GM21723 (cell line): Measurements from ENCODE around the gene PECR.
A peak's percentile ranks its signal among the peaks of the same experiment; 100 is the strongest.

Experiments used
- ATAC-seq: cut with Tn5 transposase; IDR thresholded peaks from one replicate; pipeline ENCODE4 v1.9.1; 2021; ENCODE audit warnings: mild to moderate bottlenecking, moderate library complexity; ENCODE audit not compliant: unreplicated experiment

The PECR gene

DNA sequence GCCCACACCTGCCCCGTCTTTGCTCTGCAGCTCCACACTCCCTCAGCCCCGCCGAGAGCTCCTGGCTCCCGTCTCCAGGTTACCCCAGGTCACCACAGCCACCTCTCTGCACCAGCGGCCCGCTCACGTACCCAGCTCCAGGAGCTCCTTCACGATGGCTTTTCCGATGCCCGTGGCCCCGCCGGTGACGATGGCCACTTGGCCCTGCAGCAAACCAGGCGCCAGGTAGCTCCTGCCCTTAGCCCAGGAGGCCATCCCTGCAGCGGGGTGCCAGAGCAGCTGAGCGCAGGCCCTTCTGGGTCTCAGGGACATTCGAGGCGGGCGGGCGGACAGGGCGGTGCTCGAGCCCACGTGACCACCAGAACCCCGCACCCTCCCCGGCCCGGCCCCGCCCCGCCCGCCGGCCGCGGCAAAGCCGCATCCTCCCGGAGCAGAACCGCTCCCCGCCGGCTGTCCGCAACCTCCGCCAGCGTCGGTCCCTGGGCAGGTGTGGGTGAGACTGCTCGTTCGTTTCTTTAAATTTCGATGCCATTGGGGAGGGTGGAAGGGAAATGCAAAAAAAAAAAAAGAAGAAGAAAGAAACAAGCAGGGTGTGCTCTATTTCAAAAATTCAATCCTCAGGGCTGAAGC, at the start of gene PECR, which contains the start of gene TMEM169:
Gene PECR (minus strand): TSS at position 323 of the 630 bp plus-strand sequence. CDS start 68 bp downstream, at position 255.
Gene TMEM169 (plus strand): TSS at position 433 of the 630 bp plus-strand sequence. CDS start 14,045 bp downstream, outside the sequence.
- peak; percentile 96 for ATAC-seq

DNA sequence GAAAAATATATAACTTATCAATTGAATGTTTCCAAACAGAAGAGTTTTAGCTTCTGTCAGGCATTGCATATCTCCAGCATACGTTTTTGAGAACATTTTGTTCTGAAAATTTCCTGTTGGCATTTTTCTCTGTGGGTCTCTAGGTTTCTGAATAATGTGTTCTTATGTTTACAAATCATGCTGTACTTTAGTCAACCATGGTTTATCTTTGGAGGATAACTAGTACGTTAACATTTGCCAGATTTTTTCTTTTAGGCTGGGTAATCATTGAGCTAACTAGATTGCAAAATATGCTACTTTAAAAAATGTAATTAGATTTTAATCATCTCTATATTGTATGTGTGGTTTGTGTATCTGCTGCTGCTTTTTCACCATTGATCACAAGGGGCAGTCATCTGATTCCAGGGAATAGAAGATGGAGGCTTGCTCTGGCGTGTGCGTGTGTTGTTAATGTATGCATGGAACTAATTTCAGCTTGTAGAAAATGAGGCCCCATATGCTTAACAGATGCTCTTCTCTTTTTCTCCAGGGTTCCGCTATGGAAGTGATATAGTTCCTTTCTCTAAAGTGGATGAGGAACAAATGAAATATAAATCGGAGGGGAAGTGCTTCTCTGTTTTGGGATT, 48.9 kb upstream of the PECR start:
- no peak for ATAC-seq

DNA sequence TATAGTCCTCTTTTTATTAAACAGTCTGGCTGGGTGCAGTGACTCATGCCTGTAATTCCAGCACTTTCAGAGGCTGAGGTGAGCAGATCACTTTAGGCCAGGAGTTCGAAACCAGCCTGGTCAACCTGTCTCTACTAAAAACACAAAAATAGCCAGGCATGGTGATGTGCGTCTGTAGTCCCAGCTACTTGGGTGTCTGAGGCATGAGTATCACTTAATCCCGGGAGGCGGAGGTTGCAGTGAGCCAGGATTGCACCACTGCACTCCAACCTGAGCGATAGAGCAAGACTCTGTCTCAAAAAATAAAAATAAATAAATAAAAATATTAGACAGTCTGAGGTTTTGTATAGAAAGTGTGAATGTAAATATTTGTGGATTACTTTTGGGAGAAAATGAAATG, 45.3 kb upstream of the PECR start:
- no peak for ATAC-seq

DNA sequence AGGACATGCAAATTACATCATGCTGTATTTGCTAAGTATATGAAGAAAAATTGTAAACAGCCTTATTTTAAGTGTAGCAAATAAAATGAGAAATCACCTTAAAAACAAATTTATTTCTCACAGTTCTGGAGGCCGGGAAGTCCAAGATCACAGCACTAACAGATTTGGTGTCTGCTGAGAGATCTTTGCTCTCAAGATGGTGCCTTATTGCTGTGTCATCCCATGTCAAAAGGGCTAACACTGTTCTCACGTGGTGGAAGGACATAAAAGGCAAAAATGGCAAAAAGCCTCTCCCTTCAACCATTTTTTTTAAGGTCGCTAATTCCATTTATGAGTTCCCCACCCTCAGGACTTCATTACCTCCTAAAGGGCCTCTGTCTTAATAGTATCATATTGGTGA, 39.6 kb upstream of the PECR start:
- no peak for ATAC-seq

DNA sequence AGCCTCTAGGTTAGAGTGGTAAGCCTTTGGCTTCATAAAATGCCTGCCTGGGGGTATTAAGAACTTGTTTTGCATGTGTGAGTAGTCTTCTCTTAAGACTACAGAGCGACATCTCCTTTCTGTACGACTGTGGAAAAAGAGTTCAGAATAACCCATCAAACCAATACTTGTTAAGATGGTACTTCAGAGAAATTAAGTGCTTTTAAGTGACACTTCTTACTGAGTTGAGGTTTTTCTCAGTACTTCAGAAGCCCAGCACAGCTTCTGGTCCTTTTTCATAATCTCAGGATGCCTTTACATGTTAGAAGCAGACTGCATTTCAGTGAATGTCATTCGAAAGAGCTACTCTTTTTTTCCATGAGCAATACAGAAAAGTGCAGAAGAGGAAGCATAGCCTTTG, 38.4 kb upstream of the PECR start:
- no peak for ATAC-seq

DNA sequence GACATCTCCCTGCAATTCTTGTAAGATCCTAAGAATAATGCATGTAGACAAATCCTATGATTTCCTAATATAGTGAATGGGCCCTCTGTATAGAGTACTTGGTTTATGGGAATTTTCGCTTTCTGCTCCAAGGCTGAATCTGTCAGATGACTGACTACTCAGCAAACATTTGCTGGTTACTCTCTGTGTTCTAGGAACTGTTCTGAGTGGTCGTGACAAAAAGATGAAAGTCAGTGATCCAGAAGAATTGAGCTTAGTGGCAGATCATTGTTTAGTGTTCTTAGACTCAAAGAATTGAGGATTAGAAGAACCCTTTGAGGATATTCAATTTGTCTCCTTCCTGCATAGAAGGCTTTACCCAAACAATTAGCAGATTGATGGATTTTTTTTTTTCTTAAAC, 37.5 kb upstream of the PECR start:
- ATAC-seq: no peak

DNA sequence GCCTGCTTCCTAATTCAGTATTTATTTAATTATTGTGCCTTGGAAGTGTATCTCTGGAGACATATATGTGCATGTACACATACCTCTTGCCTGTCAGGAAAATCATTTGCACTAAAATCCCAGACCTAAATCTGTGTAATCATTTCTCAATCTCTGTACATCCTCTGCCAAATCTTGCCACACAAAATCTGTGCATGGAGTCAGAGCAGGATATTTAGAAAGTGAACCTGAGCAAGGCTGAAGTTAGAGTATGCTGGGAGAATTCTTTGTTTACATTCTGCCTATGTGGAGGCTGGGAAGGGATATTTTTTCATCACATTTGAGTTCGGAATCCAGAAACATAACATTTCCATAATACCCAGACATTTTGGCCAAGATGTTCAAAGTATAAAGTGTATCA, 36.9 kb upstream of the PECR start:
- ATAC-seq: no peak

DNA sequence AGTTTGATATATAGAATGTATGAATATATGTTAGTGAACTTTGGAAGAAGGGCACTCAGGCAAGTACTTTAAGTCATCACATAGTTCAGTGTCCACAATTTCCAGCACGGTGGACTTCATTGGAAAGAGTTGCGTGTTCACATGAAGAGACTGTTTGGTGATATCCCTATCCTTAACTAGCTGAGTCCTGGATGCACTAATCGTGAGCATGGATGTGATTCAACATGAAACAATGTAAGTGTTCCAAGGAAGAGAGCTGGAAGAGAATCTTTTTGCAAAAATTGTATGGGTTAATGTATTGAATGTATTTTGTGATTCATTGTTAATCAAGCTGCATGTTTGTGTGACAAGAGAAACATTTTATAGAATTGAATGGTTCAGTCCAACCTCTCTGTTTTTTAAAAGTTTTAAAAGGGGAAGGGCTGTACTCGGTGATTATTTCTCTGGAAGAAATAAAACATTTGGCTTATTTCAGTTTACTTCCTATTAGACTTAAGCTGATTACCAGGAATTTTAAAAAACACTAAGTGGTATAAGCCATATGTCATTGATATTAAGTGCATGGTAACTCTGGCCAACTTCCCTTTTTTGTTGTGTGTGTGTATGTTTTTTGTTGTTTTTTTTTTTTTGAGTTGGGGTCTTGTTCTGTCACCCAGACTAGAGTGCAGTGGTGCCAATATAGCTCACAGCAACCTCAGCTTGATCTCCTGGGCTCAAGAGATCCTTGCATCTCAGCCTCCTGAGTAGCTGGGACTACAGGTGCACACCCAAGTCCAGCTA, 36.1 kb upstream of the PECR start:
- no peak for ATAC-seq

DNA sequence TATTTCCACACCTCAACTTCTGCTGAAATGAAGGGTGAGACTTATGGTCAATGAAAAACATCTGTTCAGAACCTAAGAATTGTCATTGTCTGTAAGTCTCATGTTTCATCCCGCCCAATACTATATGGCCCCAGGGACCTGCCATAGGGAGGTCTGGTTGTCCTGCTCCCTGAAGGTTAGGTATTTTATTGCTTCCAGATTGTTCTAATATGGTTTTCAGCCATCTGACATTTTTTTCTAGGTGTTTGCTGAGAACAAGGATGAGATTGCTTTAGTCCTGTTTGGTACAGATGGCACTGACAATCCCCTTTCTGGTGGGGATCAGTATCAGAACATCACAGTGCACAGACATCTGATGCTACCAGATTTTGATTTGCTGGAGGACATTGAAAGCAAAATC, 34.8 kb upstream of the PECR start:
- no peak for ATAC-seq

DNA sequence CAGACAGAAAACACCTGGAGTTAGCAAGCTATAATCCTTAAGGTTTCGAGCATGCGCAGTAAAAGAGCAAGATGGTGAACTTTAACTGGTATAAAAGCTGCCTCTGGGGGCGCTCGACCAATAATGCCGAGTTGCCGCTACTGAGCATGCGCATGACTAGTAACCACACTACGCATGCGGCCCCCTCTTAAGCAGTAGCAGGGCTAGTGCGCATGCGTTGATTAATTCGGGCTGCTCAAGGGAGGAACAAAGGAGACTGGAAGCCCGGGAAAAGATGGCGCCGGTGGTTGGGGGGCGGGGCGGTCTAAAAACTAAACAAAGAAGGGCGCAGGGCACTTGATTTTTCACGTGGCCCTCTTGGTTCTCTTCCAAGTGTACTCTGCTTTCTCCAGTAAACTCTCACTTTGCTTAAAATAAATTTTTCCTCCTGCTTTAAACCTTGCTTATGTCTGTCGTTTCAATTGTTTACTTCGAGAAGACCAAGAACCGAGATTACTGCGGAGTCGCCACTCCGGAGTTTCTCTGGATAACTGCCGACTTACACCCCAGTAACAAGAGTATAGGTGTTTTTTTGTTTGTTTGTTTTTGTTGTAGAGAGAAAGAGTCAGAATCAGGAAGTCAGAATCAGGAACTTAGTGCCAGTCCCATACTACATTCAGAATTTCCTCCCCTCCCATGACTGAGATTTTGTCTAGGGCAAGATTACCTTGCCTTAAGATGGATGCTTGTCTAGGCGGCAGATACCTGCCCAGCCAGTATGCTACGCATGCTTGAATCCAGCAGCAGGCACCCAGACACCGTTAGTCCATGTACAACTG, 33.3 kb upstream of the PECR start:
- peak; percentile 52 for ATAC-seq

DNA sequence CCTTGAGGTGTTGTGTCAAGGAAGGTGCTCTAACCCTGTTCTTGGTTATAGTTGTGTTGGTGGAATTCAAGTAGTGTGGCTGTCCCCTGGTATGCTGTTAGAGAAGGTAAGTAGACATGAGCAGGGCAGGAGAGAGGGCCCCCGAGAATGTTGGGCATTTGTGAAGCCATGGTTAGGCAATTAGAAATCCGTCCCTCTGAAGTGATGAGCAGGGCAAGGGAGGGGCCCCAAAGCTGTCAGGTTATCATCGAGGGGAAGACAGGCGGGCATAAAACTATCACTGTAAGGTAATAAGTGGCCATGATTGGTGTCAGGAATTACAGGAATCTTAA, 32.7 kb upstream of the PECR start:
- no peak for ATAC-seq

DNA sequence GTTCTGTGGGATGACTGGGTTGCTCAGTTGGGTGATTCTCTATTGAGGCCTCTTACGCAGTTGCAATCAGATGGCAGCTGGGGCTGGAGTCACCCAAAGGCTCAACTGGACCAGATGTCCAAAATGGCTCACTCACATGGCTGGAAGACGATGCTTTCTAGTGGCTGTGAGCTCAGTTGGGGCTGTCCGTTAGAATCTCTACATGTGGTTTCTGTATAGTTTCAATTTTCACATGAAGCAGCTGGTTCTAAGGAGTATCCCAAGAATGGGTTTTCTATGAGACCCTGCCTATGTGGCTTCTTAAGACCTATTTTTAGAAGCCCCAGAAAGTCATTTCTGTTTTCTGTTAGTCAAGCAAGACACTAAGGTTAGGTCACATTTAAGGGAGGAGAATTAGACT, 32.0 kb upstream of the PECR start:
- peak; percentile 63 for ATAC-seq

DNA sequence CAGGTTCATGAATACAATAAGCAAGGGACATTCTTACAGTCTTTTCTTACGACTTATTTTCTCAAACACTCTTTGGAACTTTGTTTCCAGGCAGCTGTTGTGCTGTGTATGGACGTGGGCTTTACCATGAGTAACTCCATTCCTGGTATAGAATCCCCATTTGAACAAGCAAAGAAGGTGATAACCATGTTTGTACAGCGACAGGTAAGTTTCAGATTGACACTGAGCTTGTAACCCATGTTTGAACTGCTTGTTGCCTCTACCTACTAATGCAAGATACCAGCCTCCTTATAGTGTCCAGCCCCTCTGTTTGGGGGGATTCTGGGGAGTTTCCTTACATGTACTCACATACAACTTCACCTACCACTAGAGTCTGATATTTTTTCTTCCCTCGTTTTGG, 31.3 kb upstream of the PECR start:
- ATAC-seq: no peak

DNA sequence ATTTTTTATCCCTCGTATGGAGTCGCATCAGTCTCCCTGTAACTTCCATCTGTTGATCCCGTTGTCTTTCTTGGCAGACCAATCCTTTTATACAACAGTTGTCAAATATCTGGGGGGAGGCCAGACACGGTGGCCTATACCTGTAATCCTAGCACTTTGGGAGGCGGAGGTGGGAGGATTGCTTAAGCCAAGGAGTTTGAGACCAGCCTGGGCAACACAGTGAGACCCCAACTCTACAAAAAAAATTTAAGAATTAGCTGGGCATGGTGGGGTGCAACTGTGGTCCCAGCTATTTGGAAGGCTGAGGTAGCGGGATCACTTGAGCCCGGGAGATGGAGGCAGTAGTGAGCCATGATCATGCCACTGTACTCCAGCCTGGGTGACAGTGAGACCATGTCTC, 29.5 kb upstream of the PECR start:
- ATAC-seq: no peak

DNA sequence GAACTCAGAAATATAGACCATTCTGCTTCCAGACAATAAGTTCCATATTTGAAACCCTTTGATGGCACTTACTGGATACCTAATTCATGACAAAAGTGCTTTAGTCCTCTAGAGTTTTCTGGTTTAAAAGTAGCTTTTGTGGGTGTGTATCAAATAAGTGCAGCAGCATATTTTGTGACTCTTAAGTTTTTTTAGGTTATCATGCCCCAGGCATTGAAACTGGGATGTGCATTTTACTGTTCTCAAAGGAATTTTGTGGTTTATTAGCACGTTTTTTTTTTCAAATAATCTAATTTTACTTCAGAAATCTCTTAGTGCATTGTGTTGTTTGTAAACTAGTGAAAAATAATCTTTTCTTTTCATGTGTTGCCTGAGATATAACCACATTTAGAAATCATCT, 29.0 kb upstream of the PECR start:
- no peak for ATAC-seq

DNA sequence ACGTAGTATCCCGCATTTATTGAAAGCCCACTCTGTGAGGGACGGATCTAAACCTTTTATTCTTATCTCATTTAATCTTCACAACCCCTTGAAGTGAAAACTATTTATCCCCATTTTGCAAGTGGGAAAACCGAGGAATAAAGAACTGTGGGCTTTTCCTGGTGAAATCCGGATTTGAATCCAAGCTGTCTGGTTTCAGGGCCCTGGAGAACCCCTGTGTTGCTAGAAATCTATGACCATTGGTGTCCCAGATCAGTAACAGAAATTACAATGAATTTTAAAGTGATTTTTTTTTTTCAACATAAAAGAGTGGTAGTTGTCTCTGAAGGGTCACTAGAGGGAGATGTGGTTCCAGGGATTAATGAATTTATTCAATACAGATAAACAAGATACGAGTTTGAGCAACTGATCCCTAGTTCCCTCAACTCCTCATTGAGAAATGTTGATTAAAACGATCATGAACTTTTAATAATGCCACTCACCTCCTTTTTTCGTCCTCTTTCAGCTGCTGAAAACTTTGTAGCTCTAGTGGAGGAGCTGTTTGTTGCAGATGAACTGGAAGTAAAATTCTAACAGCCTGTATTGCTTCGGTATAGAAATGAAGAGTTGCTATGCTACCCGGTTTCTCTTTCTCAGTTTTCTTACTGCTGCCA, 28.5 kb upstream of the PECR start:
- no peak for ATAC-seq

DNA sequence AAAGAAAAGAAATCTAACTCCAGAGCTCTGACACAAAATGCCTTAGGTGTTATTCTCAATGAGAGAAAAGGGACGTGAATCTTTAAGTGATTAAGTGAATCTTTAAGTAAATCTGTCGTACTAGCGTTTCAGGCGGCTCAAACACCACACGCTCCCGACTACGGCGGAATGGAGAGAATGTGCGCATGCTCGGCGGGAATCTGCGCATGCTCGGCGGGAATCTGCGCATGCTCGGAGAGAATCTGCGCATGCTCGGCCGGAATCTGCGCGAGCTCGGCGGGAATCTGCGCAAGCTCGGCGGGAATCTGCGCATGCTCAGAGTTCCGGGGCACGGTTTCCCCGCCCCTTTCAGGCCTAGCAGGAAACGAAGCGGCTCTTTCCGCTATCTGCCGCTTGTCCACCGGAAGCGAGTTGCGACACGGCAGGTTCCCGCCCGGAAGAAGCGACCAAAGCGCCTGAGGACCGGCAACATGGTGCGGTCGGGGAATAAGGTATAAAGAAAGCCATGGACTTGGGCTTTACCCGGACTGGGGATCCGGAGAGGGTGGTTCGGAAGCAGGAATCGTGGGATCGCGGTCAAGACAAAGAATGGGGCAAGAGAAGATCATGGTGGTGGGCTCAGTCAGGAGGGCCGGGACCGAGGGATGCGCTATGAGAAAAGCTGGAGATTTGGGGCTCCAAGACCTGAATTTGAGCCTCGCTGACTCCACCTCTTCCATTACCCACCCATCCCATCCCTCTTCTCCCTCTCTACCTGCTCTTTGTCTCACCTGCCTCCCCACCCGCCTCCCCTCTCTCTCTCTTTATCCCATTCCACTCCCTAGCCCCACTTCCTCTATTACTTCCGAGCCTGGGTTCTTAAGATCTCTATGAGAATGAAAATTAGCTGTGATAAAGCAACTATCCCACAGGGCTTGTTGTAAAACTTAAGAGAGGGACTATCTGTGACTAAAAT, 27.6 kb upstream of the PECR start, which contains the start of gene XRCC5:
Gene XRCC5 (plus strand): TSS at position 382 of the 955 bp plus-strand sequence. CDS start 89 bp downstream, at position 471.
- peak; percentile 55 for ATAC-seq

DNA sequence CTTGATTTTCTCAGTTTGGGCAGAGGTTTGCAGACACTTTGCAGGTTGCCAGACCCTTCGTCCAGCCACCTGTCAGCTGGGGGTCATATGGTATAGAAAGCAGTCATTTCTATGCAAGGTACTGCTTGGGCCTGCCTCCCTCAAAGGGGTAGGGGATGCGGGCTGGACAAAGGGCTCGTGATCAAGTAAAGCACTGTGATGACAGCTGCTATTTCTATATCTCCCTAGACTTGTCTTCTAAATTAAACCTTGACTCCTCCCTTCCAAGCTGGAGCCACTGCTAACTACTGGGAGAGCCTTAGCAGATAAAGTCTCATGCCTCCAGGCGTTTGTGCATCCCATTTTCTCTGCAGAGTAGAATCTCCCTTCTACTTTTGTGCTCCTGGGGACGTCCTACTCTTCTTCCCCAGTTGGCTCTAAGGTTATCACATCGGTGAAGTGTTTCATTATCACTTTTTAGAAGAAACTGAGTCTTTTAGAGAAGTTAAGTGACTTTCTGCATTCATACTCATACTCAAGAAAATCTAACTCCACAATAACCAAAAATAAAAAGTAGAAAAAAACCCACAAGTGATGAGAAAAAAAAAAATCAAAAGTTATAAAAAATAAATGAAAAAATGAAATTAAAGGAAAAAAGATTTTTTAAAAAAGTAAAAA, 26.8 kb upstream of the PECR start:
- no peak for ATAC-seq

DNA sequence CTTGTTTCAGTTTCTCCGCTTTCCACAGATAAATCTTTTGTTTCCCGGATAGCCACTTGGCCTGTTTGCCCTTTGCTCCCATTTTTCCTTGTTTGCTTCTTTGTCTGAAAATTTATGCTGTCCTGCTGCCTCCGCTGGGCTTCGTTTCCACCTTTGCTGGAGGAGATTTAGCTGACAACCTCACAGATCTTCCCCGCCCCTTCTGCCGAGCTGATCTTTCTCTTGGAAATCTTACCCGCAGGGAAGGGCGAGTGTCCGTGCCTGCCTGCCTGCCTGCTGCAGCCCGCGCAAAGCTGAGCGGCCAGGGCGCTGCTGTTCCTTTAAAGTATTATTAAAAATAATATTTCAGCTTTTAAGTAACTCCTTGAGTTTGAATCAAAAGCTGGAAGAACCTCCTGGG, 26.2 kb upstream of the PECR start:
- ATAC-seq: no peak
